Placental epithelial cell (primary cell): ENCODE results near the gene PITX2. TPM values are rescaled to one million over a fixed set of nuclear protein-coding genes. Genes with fewer than 3 reads are reported as not detected.

ENCODE experiments used
- total RNA-seq: library from RNA; depleted of rRNA; stranded (reverse); fragments of >200 nt; gene quantifications from 2 replicates; pipeline ENCODE4 v1.2.3, GENCODE V29; 2012

PITX2 gene
- 0.43 TPM in 1 of 2 replicates, not detected in the other for total RNA-seq

GRCh38 chr4:110622841-110623717 is at the start of gene PITX2:
TSS of gene PITX2 (minus strand) at chr4:110623077. CDS start at chr4:110622460, 617 bp downstream.

Other genes starting within 250 kb of the PITX2 start
- gene ENPEP, start 146.9 kb downstream of the PITX2 start, total RNA-seq = 0.39 and 2.3 TPM in 2 replicates